OCI-LY1 (cell line): ENCODE data around the gene CFH.

ENCODE experiments used
- EZH2 ChIP-seq: fragments of 200-600 bp; sonication (generic), shearing (Covaris generic); IDR thresholded peaks from 2 replicates; pipeline ENCODE4 v1.8.0; 2017; ENCODE audit warnings: borderline replicate concordance, mixed run types, mild to moderate bottlenecking, antibody characterized with exemption, low read length, moderate library complexity, mixed read lengths
- TF ChIP-seq, protein P1 (sequence below): fragments of 200-600 bp; sonication (generic), shearing (Covaris generic); IDR thresholded peaks from 2 replicates; pipeline ENCODE4 v1.5.1; 2017; ENCODE audit warnings: mild to moderate bottlenecking, antibody characterized with exemption, low read length, moderate library complexity, mixed read lengths

DNA sequence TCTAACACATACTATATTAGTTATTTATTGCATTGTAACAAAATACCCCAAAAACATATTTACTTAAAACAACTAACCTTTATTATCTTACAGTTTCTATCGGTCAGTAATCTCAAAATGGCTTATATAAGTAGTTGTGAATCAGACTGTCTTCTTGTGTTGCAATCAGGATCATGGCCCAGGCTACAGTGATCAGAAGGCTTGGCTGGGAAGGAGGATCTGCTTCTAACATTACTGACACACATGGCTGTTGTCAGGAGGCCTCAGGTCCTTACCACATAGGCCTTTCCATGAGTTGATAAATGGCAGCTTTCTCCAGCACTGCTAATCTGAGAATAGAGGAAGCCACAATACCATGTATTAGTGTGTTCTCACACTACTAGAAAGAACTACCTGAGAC is 33.7 kb downstream of the CFH start:
- TF ChIP-seq, protein P1, sequence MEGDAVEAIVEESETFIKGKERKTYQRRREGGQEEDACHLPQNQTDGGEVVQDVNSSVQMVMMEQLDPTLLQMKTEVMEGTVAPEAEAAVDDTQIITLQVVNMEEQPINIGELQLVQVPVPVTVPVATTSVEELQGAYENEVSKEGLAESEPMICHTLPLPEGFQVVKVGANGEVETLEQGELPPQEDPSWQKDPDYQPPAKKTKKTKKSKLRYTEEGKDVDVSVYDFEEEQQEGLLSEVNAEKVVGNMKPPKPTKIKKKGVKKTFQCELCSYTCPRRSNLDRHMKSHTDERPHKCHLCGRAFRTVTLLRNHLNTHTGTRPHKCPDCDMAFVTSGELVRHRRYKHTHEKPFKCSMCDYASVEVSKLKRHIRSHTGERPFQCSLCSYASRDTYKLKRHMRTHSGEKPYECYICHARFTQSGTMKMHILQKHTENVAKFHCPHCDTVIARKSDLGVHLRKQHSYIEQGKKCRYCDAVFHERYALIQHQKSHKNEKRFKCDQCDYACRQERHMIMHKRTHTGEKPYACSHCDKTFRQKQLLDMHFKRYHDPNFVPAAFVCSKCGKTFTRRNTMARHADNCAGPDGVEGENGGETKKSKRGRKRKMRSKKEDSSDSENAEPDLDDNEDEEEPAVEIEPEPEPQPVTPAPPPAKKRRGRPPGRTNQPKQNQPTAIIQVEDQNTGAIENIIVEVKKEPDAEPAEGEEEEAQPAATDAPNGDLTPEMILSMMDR, result no peak
- TF ChIP-seq EZH2, result no peak
